HG03175 (cell line): Measurements from ENCODE around the gene TCERG1.

Experiments used
- ATAC-seq: cut with Tn5 transposase; IDR thresholded peaks from one replicate; pipeline ENCODE4 v1.9.1; 2021; ENCODE audit warnings: mild to moderate bottlenecking, moderate library complexity; ENCODE audit not compliant: unreplicated experiment

The TCERG1 gene

GRCh38 chr5:146446861-146447733 is at the start of gene TCERG1:
TCERG1 (plus strand) TSS chr5:146447333; CDS start chr5:146447350, 17 bp downstream.
- peak; percentile 94 for ATAC-seq

- no peak for ATAC-seq
These were observed 48.3 kb upstream of the TCERG1 start for GRCh38 chr5:146398826-146399225.

- no peak for ATAC-seq
These were observed 47.7 kb upstream of the TCERG1 start for GRCh38 chr5:146399481-146399880.

- ATAC-seq = no peak
These were observed 46.9 kb upstream of the TCERG1 start for GRCh38 chr5:146400201-146400600.

- ATAC-seq = no peak
These were observed 46.1 kb upstream of the TCERG1 start for GRCh38 chr5:146401021-146401420.

GRCh38 chr5:146402949-146403348 is 44.2 kb upstream of the TCERG1 start:
- no peak for ATAC-seq

- no peak for ATAC-seq
These were observed 38.0 kb upstream of the TCERG1 start for GRCh38 chr5:146409054-146409671.

GRCh38 chr5:146410272-146410671 is 36.9 kb upstream of the TCERG1 start:
- ATAC-seq = no peak

GRCh38 chr5:146419696-146420095 is 27.4 kb upstream of the TCERG1 start:
- no peak for ATAC-seq

GRCh38 chr5:146425023-146425422 is 22.1 kb upstream of the TCERG1 start:
- ATAC-seq = no peak

GRCh38 chr5:146426305-146426704 is 20.8 kb upstream of the TCERG1 start:
- ATAC-seq = no peak

- no peak for ATAC-seq
These were observed 20.1 kb upstream of the TCERG1 start for GRCh38 chr5:146426853-146427618.

- ATAC-seq = no peak
These were observed 19.5 kb upstream of the TCERG1 start for GRCh38 chr5:146427619-146427997.

- ATAC-seq = no peak
These were observed 18.5 kb upstream of the TCERG1 start for GRCh38 chr5:146428658-146429057.

GRCh38 chr5:146440353-146440752 is 6.8 kb upstream of the TCERG1 start:
- ATAC-seq = no peak

GRCh38 chr5:146440870-146441495 is 6.2 kb upstream of the TCERG1 start:
- ATAC-seq = no peak

GRCh38 chr5:146441896-146442295 is 5.2 kb upstream of the TCERG1 start:
- no peak for ATAC-seq

- ATAC-seq = peak; percentile 29
These were observed 724 bp downstream of the TCERG1 start for GRCh38 chr5:146447734-146448380.

GRCh38 chr5:146448783-146449519 is 1.8 kb downstream of the TCERG1 start:
- ATAC-seq = no peak

GRCh38 chr5:146450002-146450401 is 2.9 kb downstream of the TCERG1 start:
- no peak for ATAC-seq
